CD4-positive, alpha-beta T cell treated with Interleukin-12 subunit alpha and Interleukin-12 subunit beta, for 1 hour (primary cell): ENCODE measurements around the gene MAD2L2.
A peak's percentile ranks its signal among the peaks of the same experiment; 100 is the strongest.

ENCODE experiments used
- DNase-seq: peaks from one replicate; pipeline ENCODE4 v3.0.0-alpha.2; 2020

The MAD2L2 gene

DNA sequence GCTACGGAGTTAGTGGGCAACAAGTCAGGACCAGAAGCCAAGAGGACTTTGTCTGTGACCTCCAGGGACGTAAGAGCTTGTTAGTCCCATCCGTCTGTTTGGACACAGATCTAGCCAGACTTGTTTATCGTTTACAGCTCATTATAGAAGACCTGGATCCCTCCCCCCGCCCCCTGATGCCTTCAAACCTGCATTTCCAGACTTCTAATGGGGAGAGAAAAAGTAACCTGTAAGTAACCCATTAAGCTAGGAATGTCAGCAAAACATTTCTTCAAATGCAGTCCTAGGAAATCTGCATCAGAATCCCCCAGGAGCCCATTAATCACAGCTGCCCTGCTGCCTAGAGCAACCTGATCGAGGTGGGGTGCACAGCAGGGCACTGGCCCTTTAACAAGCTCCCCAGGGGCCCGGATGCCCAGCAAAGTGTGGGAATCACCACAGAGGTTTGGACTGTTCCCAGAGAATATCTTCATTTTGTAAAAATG is 1.4 kb upstream of the MAD2L2 start:
- no peak for DNase-seq

DNA sequence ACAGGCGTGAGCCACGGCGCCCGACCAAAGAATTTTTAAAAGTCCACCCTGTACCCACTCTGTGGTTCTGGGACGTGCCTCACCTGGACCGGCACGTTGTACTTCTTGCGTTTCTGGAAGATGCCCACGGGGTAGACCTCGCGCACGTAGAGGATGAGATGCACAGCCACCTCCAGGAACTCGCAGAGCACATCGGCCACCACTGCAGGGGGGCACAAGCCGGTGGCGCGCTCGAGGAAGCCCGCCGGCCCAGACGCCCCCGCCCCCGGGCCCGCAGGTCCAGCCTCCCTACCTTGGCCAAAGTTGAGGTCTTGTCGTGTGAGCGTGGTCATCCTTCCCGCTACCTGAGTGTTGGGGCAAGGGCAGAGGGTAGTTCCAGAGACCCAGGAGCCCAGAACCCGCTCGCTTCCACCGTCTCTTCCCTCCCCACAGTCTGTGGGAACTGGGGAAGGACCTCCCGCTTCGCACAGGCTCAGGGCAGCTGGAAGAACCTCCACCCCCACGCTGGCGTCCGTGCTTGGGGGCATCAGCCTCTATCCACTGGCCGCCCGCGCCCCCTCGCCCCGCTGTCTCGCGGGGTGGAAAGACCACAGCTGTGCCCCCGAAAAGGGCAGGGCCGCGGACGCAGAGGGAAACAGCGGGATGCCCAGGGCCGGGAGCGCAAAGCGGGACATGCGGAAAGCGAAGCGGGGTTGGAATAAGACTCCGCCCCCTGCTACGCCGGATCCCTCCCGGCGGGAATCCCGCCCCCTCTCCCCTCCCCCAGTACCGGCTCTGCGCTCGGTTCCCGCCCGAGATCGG is 478 bp downstream of the MAD2L2 start:
- DNase-seq: no peak

DNA sequence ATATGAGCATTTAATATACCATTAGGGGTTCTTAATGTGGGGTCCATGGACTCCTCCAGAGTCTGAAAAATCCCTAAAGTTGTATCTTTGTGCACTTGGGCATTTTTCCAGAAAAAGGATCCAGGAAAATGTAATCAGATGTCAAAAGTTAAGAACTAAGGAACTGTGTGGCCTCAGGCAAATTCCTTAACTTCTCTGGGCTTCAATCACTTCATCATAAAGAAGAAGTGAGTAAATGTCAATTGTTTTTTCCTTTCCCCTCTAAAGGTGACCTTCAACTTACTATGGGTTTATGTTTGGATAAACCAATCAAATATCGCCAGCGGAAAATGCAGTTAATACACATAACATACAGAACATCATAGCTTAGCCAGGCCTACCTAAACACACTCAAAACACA is 2.5 kb downstream of the MAD2L2 start:
- DNase-seq: no peak

DNA sequence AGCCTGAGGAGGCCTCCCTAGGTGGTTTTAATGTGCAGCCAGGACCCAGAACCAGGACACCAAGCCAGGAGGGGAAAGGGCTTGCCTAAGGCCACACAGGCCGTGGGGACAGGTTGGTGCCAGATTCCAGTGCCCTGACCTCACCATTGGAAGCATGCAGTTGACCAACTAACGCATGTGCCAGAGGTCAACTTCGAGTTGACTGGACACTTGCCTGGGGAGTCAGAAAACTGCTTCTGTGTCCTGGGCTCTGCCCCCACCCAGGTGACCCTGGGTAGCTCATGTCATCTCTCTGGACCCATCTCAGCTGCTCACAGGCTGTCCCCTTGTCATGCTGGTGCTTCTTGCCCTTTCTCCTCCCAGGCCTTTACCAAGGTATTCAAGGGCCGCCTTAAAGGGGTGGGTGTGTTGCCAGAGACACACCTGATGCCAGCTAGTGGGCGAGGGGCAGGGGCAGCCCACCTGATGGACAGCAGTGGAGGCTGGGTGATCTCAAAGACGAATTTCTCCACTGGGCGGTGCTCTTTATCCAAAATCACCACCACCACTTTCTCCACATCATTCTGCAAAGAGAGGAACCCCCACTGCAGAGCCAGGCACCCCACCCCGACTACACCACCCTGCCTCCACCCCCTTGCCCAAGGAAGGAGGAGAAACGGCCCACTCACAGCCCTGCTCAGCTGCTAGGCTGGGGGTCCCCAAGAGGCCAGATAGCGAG is 4.4 kb downstream of the MAD2L2 start:
- DNase-seq: no peak

DNA sequence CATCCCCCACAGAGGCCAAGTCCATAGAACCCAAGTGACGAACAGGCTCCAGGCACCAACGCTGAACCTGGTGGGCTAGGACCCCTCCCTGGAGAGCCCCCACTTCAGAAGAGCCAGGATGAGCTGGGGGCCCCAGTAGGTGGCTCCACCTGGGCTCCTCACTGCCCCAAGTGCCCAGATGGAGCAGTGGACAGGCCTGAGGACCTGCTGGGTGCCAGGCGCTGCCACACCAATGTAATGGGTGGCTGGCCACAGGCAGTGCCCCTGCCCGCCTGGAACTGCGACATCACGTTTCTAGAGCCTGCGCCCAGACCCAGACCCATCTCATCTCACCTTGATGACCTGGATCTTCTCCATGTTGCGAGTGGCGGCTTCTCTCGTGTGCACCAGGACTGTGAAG is 5.6 kb downstream of the MAD2L2 start:
- DNase-seq: no peak

DNA sequence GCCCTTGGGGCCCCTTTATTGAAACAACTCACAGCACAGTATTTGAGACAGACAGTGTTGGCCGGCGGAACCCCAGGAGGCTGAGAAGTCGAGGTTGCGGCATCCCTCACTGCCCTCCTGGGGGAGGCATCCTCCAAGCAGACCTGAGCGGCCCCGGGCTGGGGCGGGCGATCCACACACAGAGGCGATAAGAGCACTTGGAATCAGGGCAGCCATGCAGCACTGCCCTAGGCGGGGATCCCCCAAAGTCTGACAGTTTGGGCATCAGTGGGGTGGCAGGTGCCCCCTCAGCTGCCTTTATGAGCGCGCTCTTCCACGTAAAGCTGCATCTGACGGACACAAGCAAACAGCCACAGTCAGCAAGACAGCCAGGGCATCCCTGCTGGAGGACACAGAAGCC is 6.5 kb downstream of the MAD2L2 start:
- no peak for DNase-seq

DNA sequence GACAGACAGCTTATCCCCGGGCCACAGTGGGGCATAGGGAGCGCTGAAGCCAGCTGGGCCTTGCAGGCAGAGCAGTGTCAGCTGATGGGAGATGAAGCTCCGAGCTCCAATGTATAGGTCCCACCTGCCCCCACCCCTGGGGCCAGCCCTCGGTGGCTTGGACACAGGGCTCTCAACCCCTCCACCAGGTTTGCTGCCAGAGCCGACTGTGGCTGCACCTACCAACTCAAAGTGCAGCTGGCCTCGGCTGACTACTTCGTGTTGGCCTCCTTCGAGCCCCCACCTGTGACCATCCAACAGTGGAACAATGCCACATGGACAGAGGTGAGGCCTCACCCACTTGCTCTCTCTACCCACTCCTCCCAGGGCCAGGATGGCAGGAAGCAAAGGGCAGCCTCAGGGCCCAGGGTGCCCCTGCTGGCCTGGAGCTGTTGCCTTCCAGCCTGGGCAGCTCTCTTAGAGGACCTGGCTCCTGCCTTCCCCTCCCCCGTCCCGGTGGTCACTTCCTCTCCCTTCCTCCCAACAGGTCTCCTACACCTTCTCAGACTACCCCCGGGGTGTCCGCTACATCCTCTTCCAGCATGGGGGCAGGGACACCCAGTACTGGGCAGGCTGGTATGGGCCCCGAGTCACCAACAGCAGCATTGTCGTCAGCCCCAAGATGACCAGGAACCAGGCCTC is 7.7 kb downstream of the MAD2L2 start:
- no peak for DNase-seq

DNA sequence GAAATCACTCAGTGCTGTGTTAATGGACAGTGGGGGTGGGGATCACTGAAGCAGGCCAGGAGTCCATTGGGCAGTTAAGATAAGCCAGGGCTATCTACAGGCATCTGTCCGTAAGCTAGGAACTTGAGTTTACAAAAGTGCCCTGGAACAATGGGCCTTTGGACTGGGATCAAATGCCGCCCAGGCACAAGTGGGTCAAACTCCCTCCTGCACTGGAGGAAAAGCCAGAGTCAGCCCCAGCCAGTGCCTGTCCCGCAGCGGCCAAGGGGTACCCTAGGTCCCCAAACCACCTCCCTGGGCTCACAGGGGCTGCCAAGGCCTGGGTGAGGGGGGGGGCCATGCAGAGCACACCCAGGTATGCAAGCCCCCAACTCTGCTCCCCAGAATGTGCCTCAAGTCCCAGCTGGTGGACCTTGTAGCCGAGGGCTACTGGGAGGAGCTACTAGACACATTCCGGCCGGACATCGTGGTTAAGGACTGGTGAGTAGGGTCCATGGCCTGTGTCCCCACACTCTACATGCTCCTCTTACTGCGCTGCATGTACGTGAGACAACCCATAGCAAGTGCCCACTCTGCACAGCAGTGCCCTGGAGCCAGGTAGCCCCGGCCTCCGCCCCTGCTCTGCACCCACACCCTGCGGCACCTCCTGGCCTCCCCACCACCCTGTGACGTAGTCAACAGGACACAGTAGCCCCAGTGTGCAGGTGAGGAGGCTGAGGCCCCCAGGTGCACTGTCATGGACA is 9.2 kb downstream of the MAD2L2 start:
- DNase-seq: no peak

DNA sequence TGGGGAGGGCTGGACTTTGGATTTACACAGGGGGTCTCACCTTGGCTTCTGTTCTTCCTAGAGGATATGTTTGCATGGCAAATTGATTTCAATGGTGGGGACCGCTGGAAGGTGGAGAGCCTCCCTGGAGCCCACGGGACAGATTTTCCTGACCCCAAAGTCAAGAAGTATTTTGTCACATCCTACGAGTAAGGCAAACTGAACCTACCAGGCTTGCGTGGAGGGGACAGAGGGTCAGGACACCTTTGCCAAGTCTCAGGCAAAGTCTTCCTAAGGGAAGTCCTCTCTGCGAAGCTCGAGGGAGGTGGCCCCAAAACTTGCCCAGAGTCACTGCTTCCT is 9.8 kb downstream of the MAD2L2 start:
- DNase-seq: no peak

DNA sequence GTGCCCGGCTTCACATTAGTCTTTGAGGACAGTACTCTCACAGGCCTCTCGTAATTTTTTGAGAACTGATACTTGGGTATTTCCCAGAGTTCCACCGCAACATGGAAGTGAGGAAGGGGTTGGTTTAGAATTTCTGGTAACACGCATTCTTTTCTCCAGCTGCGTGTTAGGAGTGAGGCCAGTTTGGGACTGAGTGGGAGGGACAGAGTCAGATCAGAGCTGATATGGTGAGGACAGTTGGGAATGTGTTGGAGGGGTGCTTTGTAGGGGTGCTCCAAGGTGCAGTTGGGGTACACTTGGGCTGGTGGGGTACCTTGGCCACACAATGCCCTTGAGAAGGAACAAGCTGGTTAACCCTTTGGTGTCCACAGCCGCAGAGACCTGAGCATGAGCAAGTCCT is 10.2 kb downstream of the MAD2L2 start:
- DNase-seq: no peak

DNA sequence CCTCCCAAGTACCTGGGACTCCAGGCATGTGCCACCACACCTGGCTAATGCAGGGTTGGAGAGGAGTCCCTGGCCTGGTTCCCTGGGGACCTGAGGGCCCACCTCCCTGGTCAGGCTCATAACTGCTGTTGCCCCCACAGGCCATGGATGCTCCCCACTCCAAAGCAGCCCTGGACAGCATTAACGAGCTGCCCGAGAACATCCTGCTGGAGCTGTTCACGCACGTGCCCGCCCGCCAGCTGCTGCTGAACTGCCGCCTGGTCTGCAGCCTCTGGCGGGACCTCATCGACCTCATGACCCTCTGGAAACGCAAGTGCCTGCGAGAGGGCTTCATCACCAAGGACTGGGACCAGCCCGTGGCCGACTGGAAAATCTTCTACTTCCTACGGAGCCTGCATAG is 12.4 kb downstream of the MAD2L2 start:
- no peak for DNase-seq

DNA sequence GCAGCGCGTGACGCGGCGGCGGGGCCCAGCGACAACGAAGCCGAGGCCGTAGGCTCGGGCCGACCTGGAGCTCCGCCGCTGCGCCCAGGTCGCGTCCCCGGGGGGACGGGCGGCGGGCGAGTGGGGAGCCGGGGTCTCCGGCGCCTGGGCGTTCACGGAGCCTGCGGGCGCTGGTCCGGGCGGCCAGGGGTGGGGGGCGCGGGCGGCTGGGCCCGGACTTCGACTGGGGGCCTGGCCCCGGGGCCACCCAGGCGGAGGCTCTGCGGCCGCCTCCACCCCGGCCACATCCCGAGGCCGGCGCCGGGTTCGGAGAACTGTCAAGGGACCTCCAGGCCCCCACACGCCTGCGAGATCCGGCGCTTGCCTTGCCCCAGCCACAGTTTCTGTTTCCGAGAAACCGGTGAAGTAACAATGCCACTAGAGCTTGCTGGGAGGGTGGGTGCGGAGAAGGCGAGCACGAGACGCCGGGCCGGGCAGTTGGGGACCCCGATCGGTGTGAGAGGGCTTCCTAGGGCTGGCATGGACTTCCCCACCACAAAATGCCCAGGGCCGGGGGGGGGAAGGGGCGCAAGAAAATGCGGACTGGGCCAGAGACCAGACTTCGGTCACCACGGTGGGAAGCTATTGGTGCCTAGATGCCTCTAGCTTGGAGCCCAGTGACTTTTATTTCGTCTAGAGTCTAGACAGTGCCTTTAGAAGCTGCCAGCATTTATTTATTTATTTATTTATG is 16.4 kb downstream of the MAD2L2 start:
- DNase-seq: peak; percentile 58

DNA sequence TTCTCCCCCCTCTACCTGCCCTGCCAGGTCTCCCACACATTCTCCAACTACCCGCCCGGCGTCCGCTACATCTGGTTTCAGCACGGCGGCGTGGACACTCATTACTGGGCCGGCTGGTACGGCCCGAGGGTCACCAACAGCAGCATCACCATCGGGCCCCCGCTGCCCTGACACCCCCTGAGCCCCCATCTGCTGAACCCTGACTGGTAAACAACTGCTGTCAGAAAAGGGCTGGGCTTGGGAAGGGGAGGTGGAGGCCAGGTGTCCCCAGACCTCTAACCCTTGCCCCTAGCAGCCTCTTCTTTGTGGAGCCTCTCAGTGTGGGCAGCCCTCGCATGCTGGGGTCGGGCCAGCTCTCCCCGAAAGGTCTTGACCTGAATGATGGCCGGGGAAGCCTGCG is 19.8 kb downstream of the MAD2L2 start:
- DNase-seq: no peak

DNA sequence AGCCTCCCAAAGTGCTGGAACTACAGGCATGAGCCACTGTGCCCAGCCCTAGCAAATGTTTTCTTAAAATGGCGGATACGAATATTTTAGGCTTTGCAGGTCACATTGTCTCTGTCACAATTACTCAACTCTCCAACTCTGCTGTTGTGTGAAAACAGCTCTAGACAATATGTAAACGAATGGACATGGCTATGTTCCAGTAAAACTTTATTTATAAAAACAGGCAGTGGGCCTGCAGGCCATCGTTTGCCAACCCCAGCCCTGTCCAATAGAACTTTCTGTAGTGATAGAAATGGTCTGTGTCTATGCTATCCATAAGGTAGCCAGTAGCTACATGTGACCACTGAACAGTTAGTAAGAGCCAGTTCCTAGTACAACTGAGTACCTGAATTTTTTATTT is 21.2 kb downstream of the MAD2L2 start:
- DNase-seq: no peak

DNA sequence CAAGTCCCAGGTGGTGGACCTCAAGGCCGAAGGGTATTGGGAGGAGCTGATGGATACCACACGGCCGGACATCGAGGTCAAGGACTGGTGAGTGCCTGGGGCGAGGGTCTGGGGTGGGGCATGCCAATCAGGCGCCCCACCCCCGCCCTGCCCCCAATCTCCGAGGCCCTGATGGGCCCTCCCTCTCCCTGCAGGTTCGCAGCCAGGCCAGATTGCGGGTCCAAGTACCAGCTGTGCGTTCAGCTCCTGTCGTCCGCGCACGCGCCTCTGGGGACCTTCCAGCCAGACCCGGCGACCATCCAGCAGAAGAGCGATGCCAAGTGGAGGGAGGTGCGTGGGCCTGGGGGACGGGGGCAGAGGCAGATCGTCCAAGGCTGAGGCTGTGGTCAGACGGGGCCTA is 22.4 kb downstream of the MAD2L2 start:
- DNase-seq: no peak

DNA sequence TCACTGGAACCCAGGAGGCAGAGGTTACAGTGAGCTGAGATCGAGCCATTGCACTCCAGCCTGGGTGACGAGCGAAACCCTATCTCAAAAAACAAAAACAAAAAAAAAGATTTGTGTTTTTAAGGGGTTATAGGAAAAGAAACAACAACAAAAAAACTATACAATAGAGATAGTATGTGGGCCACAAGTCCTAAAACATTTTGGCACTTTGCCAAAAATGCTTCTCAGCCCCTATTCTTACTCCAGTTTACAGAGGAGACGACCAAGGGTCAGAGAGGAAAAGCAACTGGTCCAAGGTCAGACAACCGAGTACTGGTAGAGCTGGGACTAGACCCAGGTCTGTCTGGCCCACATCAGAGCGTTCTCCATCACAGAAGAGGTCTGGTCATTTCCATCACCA is 23.3 kb downstream of the MAD2L2 start:
- no peak for DNase-seq

DNA sequence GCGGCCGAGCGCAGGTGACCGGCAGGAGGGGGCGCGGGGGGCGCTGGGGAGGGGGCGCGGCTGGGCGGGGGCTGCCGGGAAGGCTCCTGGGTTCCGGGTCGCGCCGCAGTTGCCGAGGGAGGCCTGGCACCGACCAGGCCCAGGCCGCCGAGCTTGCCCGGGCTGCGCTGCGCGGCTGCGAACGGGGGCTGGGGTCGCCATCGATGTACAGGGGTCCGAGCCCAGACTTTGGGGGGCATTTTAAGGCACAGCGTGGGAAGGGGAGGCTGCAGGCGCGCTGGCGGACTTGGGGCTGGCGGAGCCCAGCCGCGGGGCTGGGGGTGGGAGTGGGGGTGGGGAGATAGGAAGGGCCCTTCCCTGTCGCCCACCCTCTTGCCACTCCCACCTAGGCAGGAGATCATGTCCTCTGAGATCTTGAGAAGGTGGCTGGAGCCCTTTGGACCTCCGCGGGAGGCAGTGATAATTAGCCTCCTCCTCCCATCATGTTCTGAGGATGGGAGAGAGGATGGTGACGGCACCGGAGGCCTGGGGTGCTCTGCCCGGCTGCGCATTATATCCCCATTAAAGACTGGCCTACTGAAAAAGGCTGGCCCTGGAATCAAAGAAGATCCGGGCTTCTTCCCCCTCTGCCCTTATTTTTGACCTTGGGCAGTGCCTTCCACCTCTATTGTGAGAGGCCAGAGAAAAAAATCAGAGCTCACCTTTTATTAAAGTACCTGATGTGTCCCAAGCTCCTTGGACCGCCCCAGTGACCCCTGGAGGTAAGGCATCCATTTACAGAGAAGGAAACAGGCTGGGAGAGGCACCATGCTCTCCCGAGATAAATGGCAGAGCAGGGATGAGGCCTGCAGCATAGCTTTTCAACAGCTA is 25.8 kb downstream of the MAD2L2 start:
- no peak for DNase-seq

DNA sequence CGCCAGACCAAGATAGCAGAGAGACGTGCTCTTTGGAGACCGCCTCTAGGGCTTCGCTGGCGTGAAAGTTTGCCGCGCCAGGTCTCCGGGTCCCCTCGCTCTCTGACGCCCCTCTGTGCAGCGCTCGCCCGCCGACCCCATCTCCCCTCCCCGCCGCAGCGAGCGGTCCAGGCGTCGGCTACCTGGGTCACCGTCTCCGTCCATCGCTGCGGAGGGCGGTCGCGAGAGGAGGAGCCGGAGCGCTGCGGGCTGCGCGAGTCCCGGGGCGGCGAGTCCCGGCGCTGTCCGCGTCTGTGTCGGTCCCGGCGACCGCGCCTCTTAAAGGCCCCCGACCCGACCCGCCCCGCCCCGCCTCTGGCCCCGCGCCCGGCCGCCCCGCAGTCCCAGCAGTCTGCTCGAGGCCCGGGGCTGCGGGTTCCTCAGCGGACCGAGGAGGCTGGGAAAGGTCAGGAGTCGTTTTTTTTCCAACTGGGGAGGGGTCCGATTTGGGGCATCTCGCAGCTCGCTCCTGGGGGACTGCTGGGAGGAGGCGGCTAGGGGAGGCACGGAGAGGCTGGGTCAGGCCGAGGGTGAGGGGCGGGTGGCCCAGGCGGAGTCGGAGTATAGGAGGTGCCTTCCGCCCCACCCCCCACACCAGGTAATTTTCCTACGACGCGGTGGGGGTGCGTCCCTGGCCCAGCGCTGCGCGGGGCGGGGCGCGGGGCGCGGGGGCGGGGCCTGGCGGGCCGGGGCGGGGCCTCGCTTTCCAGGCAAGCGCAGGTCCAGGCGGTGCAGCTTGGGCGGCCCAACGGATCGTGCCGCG is 26.6 kb downstream of the MAD2L2 start, which contains the start of the genes FBXO2 and FBXO44:
Gene FBXO2 (minus strand): TSS at position 293 of the 802 bp plus-strand sequence. CDS start 89 bp downstream, at position 204.
Gene FBXO44 (plus strand): TSS at position 741 of the 802 bp plus-strand sequence. CDS start 959 bp downstream, outside the sequence.
- DNase-seq: peak; percentile 72

DNA sequence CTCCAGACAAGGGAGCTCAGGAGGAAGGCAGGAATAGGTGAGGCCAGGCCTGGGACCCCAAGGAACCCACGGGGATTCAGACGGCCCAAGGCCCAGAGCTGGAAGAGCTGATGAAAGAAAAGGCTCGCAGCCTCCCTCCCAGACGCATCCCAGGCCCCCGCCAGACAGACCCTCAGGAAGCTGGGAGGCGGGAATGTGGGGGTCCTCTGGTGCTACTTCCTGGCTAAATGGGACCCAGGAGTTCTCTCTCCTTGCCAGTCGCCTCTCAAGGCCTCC is 27.1 kb downstream of the MAD2L2 start:
- DNase-seq: no peak

DNA sequence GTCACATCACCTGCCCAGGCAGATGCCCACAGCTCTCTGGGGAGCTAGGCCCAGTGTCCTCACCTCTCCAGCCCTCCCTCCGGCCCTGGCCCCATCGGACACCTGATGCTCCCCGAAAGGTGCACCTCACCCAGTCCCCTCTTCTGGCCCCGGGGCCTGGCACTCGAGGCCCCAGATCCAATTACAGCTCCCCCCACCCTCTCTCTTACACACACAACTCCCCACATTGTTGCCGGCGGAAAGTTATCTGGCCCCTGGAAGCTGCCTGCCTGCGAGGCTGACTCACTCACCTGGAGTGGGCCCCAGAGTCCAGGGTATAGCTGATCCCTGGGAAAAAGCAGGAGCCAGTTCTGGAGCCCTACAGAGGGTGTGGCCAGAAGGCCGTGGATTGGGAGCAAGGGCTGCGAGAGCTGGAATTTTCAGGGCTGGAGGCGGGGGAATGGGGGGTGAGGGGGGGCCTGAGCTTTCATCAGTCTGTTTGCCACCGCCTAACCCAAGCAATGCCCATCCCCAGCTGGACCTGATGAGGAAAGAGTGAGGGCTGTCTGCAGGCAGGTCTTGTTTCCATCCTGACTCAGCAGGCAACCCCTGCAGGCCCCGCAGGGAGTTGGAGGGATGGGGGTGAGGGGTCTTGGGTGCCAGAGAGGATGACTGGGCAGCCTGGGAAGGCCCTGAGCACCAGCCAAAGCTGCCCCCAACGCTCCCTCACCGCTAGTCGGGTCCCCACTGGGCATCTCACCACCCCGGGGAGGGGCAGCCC is 27.7 kb downstream of the MAD2L2 start:
- DNase-seq: no peak
